H1 (cell line): ENCODE data around the gene OLFM1. TPM values are rescaled to one million over a fixed set of nuclear protein-coding genes. Genes with fewer than 3 reads are reported as not detected.
A peak's percentile ranks its signal among the peaks of the same experiment; 100 is the strongest.

ENCODE experiments used
- MAX ChIP-seq: IDR thresholded peaks from 2 replicates; pipeline ENCODE4 v1.6.1; 2012; ENCODE audit warnings: inconsistent platforms
- polyA plus RNA-seq, 7 experiments: library from polyadenylated mRNA; depleted of rRNA in 3 of 7; stranded (reverse) in 5 of 7; unstranded in 2 of 7; fragments of >200 nt in 5 of 7; fragments of 200-250 nt in 2 of 7; gene quantifications; 1 replicate in 5 of 7; 2 replicates in 1 of 7; 4 replicates in 1 of 7; pipeline versions ENCODE4 v1.2.1 to v1.2.3, GENCODE V29; 2011 to 2013; ENCODE audit warnings: missing spikeins in 2 of 7, mixed read lengths in 2 of 7
- total RNA-seq: library from RNA; stranded (reverse); fragmentation: NEBNext Ultra II Directional; extraction: Animal tissue kit (Norgen Biotek cat#: 25700); gene quantifications from 2 replicates; pipeline ENCODE4 v1.2.1, GENCODE V29; 2021

Gene OLFM1
- total and polyA plus RNA-seq, 2 of the 8 experiments (the other 6 are each of a cell fraction or from before 2014, with no cell fraction given): 53.0 to 53.4 TPM

- peak; percentile 39; the same call in 1 of the 2 replicates for TF ChIP-seq MAX
Measured at GRCh38 chr9:135136991-135137832, 49.7 kb downstream of the OLFM1 start (continued).
